K562 (cell line): Measurements from ENCODE around the gene AKNA.

Source experiments
- CBX5 ChIP-seq: IDR thresholded peaks from 2 replicates; pipeline ENCODE4 v1.6.1; 2014; ENCODE audit warnings: low read depth, borderline replicate concordance
- CREB1 ChIP-seq, 2 experiments: sonication (generic) in 1 of 2; formaldehyde crosslinking in 1 of 2; IDR thresholded peaks; 2 replicates each; pipeline versions ENCODE4 v1.6.1 to v1.8.0; 2012 to 2022; ENCODE audit warnings: inconsistent platforms in 1 of 2, mild to moderate bottlenecking in 1 of 2, missing genetic modification reagents in 1 of 2, moderate library complexity in 1 of 2
- EP300 ChIP-seq: IDR thresholded peaks from 2 replicates; pipeline ENCODE4 v1.6.1; 2012; ENCODE audit warnings: low read length, improper control_type of control experiment
- FOXA3 ChIP-seq, 2 experiments: fragments of 450-650 bp in 1 of 2; sonication (generic) in 1 of 2; formaldehyde crosslinking; IDR thresholded peaks in 1 of 2; conservative IDR thresholded peaks in 1 of 2; 2 replicates each; pipeline versions ENCODE4 v1.4.0 to v1.8.0; 2020 to 2022; ENCODE audit warnings: mild to moderate bottlenecking in 2 of 2, missing genetic modification reagents in 1 of 2
- POLR2AphosphoS5 ChIP-seq: IDR thresholded peaks from 2 replicates; pipeline ENCODE4 v1.6.1; 2011; ENCODE audit warnings: mild to moderate bottlenecking, low read depth, low read length, moderate library complexity; ENCODE audit not compliant: control insufficient read depth, insufficient read depth
- SMC3 ChIP-seq: conservative IDR thresholded peaks from 2 replicates; pipeline ENCODE4 v1.6.1; 2011; ENCODE audit warnings: low read depth, low read length, improper control_type of control experiment; ENCODE audit not compliant: insufficient read depth
- XRCC3 ChIP-seq: fragments of 450-650 bp; IDR thresholded peaks from 2 replicates; pipeline ENCODE4 v1.6.1; 2017; ENCODE audit warnings: mild to moderate bottlenecking, moderate library complexity
- YBX1 ChIP-seq: fragments of 450-650 bp; IDR thresholded peaks from 2 replicates; pipeline ENCODE4 v1.7.1; 2016; ENCODE audit warnings: mild to moderate bottlenecking
- ZFP91 ChIP-seq: sonication (generic); formaldehyde crosslinking; IDR thresholded peaks from 2 replicates; pipeline ENCODE4 v1.8.0; 2022; ENCODE audit warnings: mild to moderate bottlenecking, missing genetic modification reagents
- TF ChIP-seq, protein P1 (sequence below), 3 experiments: IDR thresholded peaks in 2 of 3; conservative IDR thresholded peaks in 1 of 3; 2 replicates each; pipeline ENCODE4 v1.5.1; 2011 to 2012; ENCODE audit warnings: low read length in 3 of 3, mild to moderate bottlenecking in 3 of 3, control low read depth in 2 of 3, improper control_type of control experiment in 1 of 3, inconsistent platforms in 1 of 3, low read depth in 1 of 3, mixed read lengths in 1 of 3, moderate library complexity in 1 of 3; ENCODE audit not compliant: insufficient read depth in 2 of 3

DNA sequence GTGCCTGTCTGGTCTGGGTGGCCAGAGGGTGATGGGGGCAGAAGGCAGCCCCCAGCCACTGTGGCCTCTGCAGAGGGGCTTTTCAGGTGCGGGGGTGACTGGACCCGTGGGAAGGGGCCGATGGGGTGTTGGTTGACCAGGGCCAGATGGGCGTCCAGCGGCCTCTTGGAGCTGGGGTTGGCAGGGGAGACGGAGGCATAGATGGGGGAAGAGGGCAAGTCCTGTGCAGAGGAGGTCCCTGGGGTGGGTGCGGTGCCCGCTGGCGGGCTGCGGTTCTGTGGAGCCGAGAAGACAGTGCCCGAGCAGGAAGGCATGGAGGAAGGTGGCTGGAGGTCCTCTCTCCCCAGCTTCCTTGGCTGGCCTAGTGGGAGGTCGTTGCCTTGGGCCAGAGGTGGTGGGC is 18.7 kb upstream of the AKNA start:
- no peak for TF ChIP-seq SMC3
- no peak for TF ChIP-seq ZFP91 (CRISPR knock-in tag)
- TF ChIP-seq FOXA3 (CRISPR knock-in tag; conservative IDR thresholded peaks at IDR 0.05 in 1 of 2, IDR thresholded peaks at IDR 0.05 in 1 of 2): no peak
- no peak for TF ChIP-seq POLR2AphosphoS5
- no peak for TF ChIP-seq YBX1
- TF ChIP-seq, protein P1, sequence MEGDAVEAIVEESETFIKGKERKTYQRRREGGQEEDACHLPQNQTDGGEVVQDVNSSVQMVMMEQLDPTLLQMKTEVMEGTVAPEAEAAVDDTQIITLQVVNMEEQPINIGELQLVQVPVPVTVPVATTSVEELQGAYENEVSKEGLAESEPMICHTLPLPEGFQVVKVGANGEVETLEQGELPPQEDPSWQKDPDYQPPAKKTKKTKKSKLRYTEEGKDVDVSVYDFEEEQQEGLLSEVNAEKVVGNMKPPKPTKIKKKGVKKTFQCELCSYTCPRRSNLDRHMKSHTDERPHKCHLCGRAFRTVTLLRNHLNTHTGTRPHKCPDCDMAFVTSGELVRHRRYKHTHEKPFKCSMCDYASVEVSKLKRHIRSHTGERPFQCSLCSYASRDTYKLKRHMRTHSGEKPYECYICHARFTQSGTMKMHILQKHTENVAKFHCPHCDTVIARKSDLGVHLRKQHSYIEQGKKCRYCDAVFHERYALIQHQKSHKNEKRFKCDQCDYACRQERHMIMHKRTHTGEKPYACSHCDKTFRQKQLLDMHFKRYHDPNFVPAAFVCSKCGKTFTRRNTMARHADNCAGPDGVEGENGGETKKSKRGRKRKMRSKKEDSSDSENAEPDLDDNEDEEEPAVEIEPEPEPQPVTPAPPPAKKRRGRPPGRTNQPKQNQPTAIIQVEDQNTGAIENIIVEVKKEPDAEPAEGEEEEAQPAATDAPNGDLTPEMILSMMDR (IDR thresholded peaks at IDR 0.05 in 2 of 3, conservative IDR thresholded peaks at IDR 0.05 in 1 of 3; ENCODE audit: insufficient read depth in 2 of 3, low read depth in 1 of 3, low read length in 3 of 3): no peak
- no peak for TF ChIP-seq EP300
- no peak for TF ChIP-seq XRCC3
- TF ChIP-seq CREB1 (IDR thresholded peaks at IDR 0.05): no peak
- TF ChIP-seq CREB1 (CRISPR knock-in tag; IDR thresholded peaks at IDR 0.05): no peak
- no peak for TF ChIP-seq CBX5
